LoVo (cell line): ENCODE results near the gene ADAM15.

Experiments used
- DNase-seq: peaks from one replicate; pipeline ENCODE4 v3.0.0-alpha.2; 2016; ENCODE audit warnings: low spot score

Gene ADAM15

GRCh38 chr1:155050560-155051341, at the start of gene ADAM15:
ADAM15 (plus strand) TSS chr1:155051316; CDS start chr1:155051387, 71 bp downstream.
- peak; percentile 87 for DNase-seq

GRCh38 chr1:155001425-155001674, 49.8 kb upstream of the ADAM15 start:
- DNase-seq, result no peak

- peak; percentile 98 for DNase-seq
These were observed 49.2 kb upstream of the ADAM15 start for GRCh38 chr1:155001675-155002463.

GRCh38 chr1:155002464-155003226, 48.5 kb upstream of the ADAM15 start, which contains the start of gene ZBTB7B:
ZBTB7B (plus strand) TSS chr1:155002802; CDS start chr1:155014661, 11,859 bp downstream.
- peak; percentile 48 for DNase-seq

DNA sequence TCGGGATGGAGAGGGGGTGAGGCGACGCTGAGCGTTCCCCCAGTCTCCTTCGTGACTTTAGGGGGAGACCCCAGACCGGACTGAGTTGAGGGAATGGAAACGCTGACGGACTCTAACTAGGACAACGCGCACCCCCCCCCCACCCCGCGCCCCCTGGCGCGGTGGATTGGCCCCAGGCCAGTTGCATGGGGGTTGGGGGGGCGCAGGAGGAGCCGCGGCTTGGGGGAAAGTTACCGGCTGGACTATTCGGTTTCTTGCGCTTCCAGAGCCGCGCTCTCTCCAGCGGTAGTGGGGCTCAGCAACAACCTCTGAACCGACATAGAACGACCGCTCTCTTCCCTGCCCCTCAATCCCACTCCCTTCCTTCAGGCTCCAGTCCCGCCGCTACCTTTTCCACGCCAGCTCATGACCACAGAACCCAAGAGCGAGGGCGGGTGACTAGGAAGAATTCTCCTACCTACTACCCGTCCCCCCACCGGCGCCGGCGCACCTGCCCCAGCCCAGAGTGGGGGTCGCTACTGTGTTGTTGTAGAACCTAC, 47.8 kb upstream of the ADAM15 start:
- no peak for DNase-seq

DNA sequence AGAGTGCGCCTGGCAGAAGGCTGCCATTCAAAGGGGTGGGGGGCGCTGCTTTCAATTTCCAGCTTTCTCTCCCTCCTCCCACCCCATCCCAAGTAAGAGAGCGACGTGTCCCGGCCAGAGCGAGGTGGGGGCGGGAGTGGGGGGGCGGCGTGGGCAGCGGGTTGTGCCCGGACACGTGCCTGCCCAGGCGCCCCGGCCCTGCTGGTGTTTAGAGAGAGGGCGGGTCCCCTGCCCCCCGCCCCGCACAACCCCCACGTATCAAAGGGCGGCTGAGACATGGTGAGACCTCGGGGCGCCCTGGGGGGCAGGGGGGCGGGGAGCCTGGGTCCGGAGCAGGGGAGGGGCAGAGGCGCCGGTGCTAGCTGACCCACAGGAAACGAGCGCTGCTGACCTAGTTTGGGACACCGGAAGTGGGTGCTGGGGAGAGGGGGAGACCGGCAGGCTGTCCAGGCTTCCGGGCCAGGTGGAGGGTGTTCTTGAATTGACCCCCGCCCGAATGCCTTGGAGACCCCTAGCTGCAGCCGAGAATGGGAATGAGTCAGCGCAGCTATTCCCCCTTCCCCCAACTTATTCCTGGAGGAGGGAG, 47.3 kb upstream of the ADAM15 start:
- peak; percentile 35 for DNase-seq

- no peak for DNase-seq
These were observed 46.6 kb upstream of the ADAM15 start for GRCh38 chr1:155004352-155005075.

- no peak for DNase-seq
These were observed 45.8 kb upstream of the ADAM15 start for GRCh38 chr1:155005076-155006011.

DNA sequence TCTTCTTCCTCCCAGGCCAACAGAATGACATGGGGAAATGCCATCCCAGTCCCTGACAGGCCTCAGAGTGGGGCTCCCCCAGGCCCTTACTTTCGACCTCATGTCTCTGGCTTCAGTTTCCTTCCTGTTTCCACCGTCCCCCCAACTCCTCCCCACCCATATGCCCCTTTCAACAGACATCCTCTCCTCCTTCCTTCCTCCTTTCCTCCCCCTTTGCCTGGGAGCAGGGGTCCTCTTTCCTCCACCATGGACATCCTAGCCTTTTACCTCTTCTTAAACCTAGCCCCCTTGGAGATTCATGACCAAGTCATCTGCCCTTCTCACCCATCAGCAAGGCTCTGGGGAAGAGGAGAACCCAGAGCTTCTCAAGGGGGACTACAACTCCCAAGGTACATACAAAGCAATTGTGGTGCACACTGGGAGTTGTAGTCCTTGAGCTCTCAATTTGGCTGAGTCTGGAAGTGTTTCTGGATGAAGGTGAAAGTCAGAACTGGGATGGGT, 44.5 kb upstream of the ADAM15 start:
- DNase-seq, result no peak

DNA sequence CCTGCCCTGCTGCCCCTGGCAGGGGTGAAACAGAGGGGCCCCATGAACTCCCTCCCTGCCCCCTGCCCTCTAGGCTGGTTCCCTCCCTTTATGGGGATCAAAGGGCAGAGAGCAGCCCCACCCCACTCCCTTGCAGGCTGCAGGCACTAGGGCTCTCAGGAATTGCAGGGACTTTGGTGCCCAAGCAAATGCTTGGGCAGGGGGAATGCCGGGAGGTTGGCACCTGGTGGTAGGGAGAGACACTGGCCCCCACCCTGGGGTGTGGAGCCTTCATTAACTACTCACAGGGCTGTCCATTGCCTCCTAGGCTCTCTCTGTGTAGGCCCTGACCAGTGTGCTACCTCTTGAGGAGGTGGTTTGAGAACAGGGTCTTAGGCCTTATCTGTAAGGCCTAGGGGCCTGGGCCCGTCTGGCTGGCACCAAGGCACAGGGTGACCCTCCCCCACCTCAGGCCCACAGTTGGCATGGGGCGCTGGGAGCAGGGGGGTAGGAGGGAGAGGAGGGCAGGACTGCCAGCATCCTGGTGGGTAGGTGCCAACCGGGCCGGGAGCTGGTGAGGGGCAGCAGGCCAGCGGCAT, 43.8 kb upstream of the ADAM15 start:
- no peak for DNase-seq

DNA sequence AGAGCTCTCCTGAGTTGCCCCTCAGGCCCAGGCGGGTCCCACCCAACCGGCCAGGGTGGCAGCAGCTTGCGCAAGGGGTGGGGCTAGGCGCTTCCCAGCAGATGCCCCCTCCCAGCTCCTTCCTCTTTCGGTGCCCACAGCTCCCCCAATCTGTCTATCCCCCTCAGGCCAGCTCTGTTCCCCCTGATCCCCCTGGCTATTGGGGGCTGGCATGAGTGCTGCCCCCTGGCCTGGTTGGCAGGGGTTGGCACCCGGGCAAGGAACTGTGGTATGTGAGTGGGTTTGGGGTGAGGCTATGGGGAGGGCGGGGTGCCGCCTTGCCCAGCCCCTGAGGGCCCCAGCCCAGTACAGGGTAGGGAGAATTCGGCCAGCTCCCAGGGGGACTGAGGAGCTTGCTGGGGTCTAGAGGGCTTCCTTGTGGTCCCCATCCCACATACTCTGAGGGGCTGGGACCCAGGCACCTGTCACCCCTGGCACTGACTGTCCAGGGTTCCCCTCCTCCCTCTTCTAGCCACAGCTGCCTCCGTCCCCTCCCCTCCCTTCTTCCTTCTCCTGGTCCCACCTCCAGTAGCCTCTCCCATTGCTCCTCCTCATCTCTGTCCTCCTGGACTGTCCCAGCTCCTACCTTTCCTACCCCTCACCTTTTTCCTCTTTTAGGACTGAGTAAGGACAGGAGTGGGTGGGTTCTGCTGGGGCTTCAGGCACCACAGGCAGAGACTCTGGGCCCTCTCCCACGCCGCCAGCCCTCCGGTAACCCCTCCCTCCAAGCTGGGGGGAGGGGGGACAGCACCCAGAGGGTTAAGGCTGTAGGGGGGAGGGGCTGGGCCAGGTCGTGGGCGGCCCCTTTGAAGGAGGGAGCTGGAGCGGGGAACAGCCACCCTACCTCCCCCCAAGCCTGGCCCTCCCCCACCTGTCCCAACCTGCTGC, 42.8 kb upstream of the ADAM15 start:
- DNase-seq, result no peak

DNA sequence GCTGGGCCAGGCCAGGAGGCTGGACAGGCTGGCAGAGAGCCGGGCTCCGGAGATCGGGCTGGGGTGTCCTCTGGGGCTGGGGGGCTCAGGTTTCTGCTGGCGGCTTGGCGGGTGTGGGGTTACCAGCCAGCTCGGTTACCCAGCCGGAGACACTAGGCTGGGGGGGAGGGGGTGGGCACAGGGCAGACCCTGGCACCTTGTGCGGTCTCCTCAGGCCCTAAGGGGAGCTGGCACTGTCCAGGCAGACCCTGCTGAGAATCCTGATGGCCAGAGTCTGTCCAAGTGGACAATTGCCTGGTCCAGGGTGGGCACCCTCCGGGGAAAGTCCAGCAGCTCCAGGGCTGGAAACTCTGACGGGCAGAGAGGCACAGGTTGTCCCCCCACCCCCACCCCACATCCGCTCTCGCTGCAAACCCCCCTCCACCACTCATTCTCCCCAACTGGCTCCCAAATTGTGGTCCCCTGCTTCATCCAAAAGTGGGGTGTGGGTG, 41.9 kb upstream of the ADAM15 start:
- no peak for DNase-seq

- no peak for DNase-seq
These were observed 41.4 kb upstream of the ADAM15 start for GRCh38 chr1:155009742-155010141.

- no peak for DNase-seq
These were observed 40.8 kb upstream of the ADAM15 start for GRCh38 chr1:155010211-155010918.

GRCh38 chr1:155011004-155011416, 40.1 kb upstream of the ADAM15 start:
- DNase-seq, result no peak

GRCh38 chr1:155011437-155012025, 39.6 kb upstream of the ADAM15 start:
- DNase-seq, result no peak

GRCh38 chr1:155012026-155012546, 39.0 kb upstream of the ADAM15 start:
- no peak for DNase-seq
